Transverse colon (tissue), 4 donors: ENCODE data around the gene ACTL7B. TPM values are rescaled to one million over a fixed set of nuclear protein-coding genes. Genes with fewer than 3 reads are reported as not detected.

Experiments
- DNase-seq: peaks from one replicate; pipeline ENCODE4 v3.0.0-alpha.2; 2019
- H3K27ac ChIP-seq, 4 donors: fragments of 200-600 bp; sonication (generic); 2 replicates each; pipeline ENCODE4 v1.5.1; 2016 to 2018; ENCODE audit warnings: inconsistent platforms in 4 of 4
- H3K27me3 ChIP-seq: fragments of 200-600 bp; sonication (generic); 2 replicates; pipeline ENCODE4 v1.5.1; 2017; ENCODE audit warnings: inconsistent platforms
- H3K36me3 ChIP-seq, 4 donors: fragments of 200-600 bp; sonication (generic); 2 replicates each; pipeline ENCODE4 v1.5.1; 2017 to 2019; ENCODE audit warnings: inconsistent platforms in 4 of 4
- H3K4me1 ChIP-seq, 4 donors: fragments of 200-600 bp; sonication (generic); 2 replicates each; pipeline ENCODE4 v1.5.1; 2017 to 2020; ENCODE audit warnings: inconsistent platforms in 4 of 4
- H3K4me3 ChIP-seq, 4 donors: fragments of 200-600 bp; sonication (generic); 1 replicate in 1 of 4; 2 replicates in 3 of 4; pipeline versions ENCODE4 v1.5.1 to v1.6.1; 2017 to 2019; ENCODE audit warnings: inconsistent platforms in 4 of 4
- H3K9me3 ChIP-seq, 2 donors: fragments of 200-600 bp; sonication (generic); 2 replicates each; pipeline ENCODE4 v1.5.1; 2017 to 2019; ENCODE audit warnings: inconsistent platforms in 2 of 2
- EP300 ChIP-seq: sonication (generic); formaldehyde crosslinking; IDR thresholded peaks from one replicate; pipeline ENCODE4 v1.6.1; 2017; ENCODE audit warnings: antibody characterized with exemption, low read depth
- POLR2A ChIP-seq: fragments of 450-650 bp; IDR thresholded peaks from one replicate; pipeline ENCODE4 v1.6.1; 2016; ENCODE audit warnings: antibody characterized with exemption, mild to moderate bottlenecking, moderate library complexity
- POLR2AphosphoS5 ChIP-seq, 3 donors: sonication (generic); formaldehyde crosslinking; IDR thresholded peaks; one replicate each; pipeline ENCODE4 v1.6.1; 2016; ENCODE audit warnings: antibody characterized with exemption in 3 of 3
- WGBS, 2 donors: methylation state at CpG; one replicate each; pipeline ENCODE4 v1.1.5; 2018; ENCODE audit warnings: low coverage in 1 of 2; 5-methylcytosine and 5-hydroxymethylcytosine counted together
- in situ Hi-C, 4 donors: fragments of 200-750 bp; cut with MboI; loops; one replicate each; pipeline versions ENCODE4 v1.15.0 to v1.15.1; 2017; ENCODE audit warnings: low sequenced_read_pairs in 3 of 4, low pct_ligation_motif_present in 1 of 4, low pct_unique_long_range_greater_than_20kb in 1 of 4
- intact Hi-C: fragments of 100-400 bp; cut with DNase I; formaldehyde crosslinking; loops from one replicate; pipeline ENCODE4 v1.15.1; 2023; ENCODE audit warnings: low total_unique reads
- small RNA-seq, 4 donors: library from RNA; depleted of rRNA; stranded (forward); fragments of <200 nt; gene quantifications; one replicate each; pipeline ENCODE3, GENCODE V24; 2016
- total RNA-seq, 4 donors: library from RNA; depleted of rRNA; stranded (reverse); fragments of >200 nt; gene quantifications; one replicate each; pipeline ENCODE4 v1.1.0, GENCODE V29; 2016
- TF ChIP-seq, protein P1 (sequence below), 5 experiments: fragments of 200-600 bp in 3 of 5; fragments of 450-650 bp in 2 of 5; sonication (generic) in 3 of 5; IDR thresholded peaks; 1 replicate in 2 of 5; 2 replicates in 3 of 5; pipeline ENCODE4 v1.5.1; 2016 to 2017; ENCODE audit warnings: antibody characterized with exemption in 5 of 5, inconsistent platforms in 3 of 5, mild to moderate bottlenecking in 2 of 5, moderate library complexity in 1 of 5

ACTL7B gene
- total RNA-seq, 4 donors from 2014 or later = not detected

DNA sequence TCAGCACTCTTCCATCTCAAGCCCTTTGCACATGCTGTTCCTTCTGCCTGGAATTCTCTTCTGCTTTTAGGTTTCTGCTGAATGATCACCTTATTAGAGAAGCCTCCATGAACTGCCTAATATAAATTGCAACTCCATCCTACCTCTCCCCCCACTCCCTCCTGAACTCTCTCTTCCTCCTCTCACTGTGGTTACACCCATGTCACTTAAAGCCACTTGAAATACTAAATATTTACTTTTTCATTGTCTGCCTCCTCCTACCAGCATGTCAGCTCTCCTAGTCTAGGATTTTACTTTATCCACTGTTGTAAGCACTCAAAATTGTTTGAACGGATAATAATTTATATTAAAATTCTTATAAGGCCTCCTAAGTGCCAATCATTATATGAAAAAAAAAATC, 43.8 kb downstream of the ACTL7B start:
- no peaks in the 10 kb centered on the region for H3K27me3 ChIP-seq
- H3K27ac ChIP-seq = no peak overlapping the region
- intact Hi-C loops = no loop called here

DNA sequence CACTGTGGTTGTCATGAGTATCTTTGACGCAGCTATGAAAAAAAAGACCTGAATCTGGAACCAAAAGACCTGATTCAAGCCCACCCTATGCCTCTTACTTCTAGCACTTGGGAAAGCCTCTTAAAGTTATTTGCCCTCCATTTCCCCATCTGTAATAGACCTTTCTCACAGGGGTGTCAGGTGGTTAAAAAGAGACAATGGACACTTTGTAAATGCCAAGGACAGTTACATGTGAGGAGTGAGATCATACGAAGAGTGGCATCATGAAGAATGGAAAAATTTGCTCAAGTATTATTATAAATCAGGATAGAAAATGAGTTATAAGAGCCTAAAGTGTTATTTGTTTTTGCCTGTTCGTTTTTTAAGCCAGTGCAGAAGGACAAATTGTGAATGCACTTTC, 46.5 kb downstream of the ACTL7B start:
- H3K4me3 ChIP-seq = no peak overlapping the region
- WGBS, 2 donors = 63 to 68% methylated on average over 3 of the region's 3 CpGs
- H3K27ac ChIP-seq = no peak overlapping the region
- no peaks in the 10 kb centered on the region for H3K9me3 ChIP-seq
- no peaks in the 10 kb centered on the region for H3K4me1 ChIP-seq
- in situ Hi-C loops (no loop called here), intact Hi-C loops (loop anchor here (5.0 kb wide), 1 partner anchor 1767 kb away; no protein-coding TSS in a partner anchor)
- no peaks in the 10 kb centered on the region for H3K36me3 ChIP-seq
- DNase-seq = no peak
- TF ChIP-seq EP300 (no peak), POLR2AphosphoS5 (IDR thresholded peaks at IDR 0.05) (no peak), POLR2A (no peak)
- TF ChIP-seq, protein P1, sequence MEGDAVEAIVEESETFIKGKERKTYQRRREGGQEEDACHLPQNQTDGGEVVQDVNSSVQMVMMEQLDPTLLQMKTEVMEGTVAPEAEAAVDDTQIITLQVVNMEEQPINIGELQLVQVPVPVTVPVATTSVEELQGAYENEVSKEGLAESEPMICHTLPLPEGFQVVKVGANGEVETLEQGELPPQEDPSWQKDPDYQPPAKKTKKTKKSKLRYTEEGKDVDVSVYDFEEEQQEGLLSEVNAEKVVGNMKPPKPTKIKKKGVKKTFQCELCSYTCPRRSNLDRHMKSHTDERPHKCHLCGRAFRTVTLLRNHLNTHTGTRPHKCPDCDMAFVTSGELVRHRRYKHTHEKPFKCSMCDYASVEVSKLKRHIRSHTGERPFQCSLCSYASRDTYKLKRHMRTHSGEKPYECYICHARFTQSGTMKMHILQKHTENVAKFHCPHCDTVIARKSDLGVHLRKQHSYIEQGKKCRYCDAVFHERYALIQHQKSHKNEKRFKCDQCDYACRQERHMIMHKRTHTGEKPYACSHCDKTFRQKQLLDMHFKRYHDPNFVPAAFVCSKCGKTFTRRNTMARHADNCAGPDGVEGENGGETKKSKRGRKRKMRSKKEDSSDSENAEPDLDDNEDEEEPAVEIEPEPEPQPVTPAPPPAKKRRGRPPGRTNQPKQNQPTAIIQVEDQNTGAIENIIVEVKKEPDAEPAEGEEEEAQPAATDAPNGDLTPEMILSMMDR (IDR thresholded peaks at IDR 0.05) = no peak
- no peaks in the 10 kb centered on the region for H3K27me3 ChIP-seq

More for the DNA sequence above, 43.8 kb downstream of the ACTL7B start:
- no peaks in the 10 kb centered on the region for H3K9me3 ChIP-seq
- H3K36me3 ChIP-seq = no peaks in the 10 kb centered on the region
- H3K4me3 ChIP-seq = no peak overlapping the region
- TF ChIP-seq POLR2AphosphoS5 (IDR thresholded peaks at IDR 0.05) = no peak
- no peak for TF ChIP-seq POLR2A
- TF ChIP-seq, protein P1 (IDR thresholded peaks at IDR 0.05) = no peak
- TF ChIP-seq EP300 = no peak
- WGBS, 2 donors = 71 to 80% methylated on average over 1 of the region's 1 CpG
- in situ Hi-C loops = no loop called here
- no peaks in the 10 kb centered on the region for H3K4me1 ChIP-seq
- DNase-seq = no peak

Small RNAs within 50 kb of the gene (small RNA-seq; reads per million reads assigned to genes)
- gene AL359692.1 = 0 reads per million in 4 donors

Other genes with a start within 250 kb of the ACTL7B start
- not detected for gene ACTL7A, start 6.3 kb upstream of the ACTL7B start, total RNA-seq
- gene ELP1, start 78.1 kb upstream of the ACTL7B start, total RNA-seq = 10 to 100 TPM in 3 of 4 donors, 1 to 10 TPM in 1; 7.9 to 18.1 (median 13.3) TPM
- gene ABITRAM, start 78.4 kb upstream of the ACTL7B start, total RNA-seq = 10 to 100 TPM in 2 of 4 donors, 1 to 10 TPM in 2; 5.6 to 14.4 (median 9.4) TPM
- gene CTNNAL1, start 157.5 kb upstream of the ACTL7B start, total RNA-seq = 10 to 100 TPM in 1 of 4 donors, 1 to 10 TPM in 3; 6.0 to 12.1 (median 8.1) TPM